Kasumi-1 (cell line): Measurements from ENCODE around the gene IGDCC3.

Experiments
- DNase-seq, 2 experiments: peaks; one replicate each; lab custom pipeline; 2025; lab: John Stamatoyannopoulos, UW

Gene IGDCC3

GRCh38 chr15:65343374-65343981 lies 34.3 kb downstream of the IGDCC3 start:
- no peak for DNase-seq

GRCh38 chr15:65342493-65342892 lies 35.3 kb downstream of the IGDCC3 start:
- DNase-seq: no peak

- no peak for DNase-seq
Observed at GRCh38 chr15:65339920-65340319, 37.9 kb downstream of the IGDCC3 start.

GRCh38 chr15:65339416-65339815 lies 38.4 kb downstream of the IGDCC3 start:
- DNase-seq: no peak

GRCh38 chr15:65338823-65339222 lies 39.0 kb downstream of the IGDCC3 start:
- no peak for DNase-seq

GRCh38 chr15:65338366-65338765 lies 39.4 kb downstream of the IGDCC3 start:
- DNase-seq: no peak

GRCh38 chr15:65337436-65338070 lies 40.2 kb downstream of the IGDCC3 start:
- DNase-seq: no peak

GRCh38 chr15:65336493-65337435 lies 41.0 kb downstream of the IGDCC3 start:
- no peak for DNase-seq

- DNase-seq: no peak
Observed at GRCh38 chr15:65335278-65336055, 42.3 kb downstream of the IGDCC3 start.

- DNase-seq: no peak
Observed at GRCh38 chr15:65334586-65335231, 43.1 kb downstream of the IGDCC3 start.

- DNase-seq: no peak
Observed at GRCh38 chr15:65333856-65334255, 43.9 kb downstream of the IGDCC3 start.

- no peak for DNase-seq
Observed at GRCh38 chr15:65333148-65333820, 44.5 kb downstream of the IGDCC3 start.

- DNase-seq: no peak
Observed at GRCh38 chr15:65332391-65333147, 45.2 kb downstream of the IGDCC3 start.

GRCh38 chr15:65331811-65332210 lies 46.0 kb downstream of the IGDCC3 start:
- no peak for DNase-seq

- DNase-seq: peak; percentile 4 to 6
Observed at GRCh38 chr15:65330934-65331645, 46.7 kb downstream of the IGDCC3 start.

- no peak for DNase-seq
Observed at GRCh38 chr15:65329984-65330735, 47.6 kb downstream of the IGDCC3 start.

- DNase-seq: no peak
Observed at GRCh38 chr15:65329288-65329983, 48.4 kb downstream of the IGDCC3 start.
